ENCODE results near the gene CAST. TPM values are rescaled to one million over a fixed set of nuclear protein-coding genes. Genes with fewer than 3 reads are reported as not detected.

CAST gene
- total RNA-seq, 1 experiment from 2014 or later, result 52.3 TPM

GRCh38 chr5:96781031-96781971 lies 119.1 kb downstream of the CAST start:
- no peak overlapping the region for H3K4me2 ChIP-seq (ENCODE audit: insufficient read depth, insufficient read length, low read length)
- whole genome bisulfite sequencing (ENCODE audit: extremely low coverage, insufficient read length, low lambda C conversion rate), result no CpG with 5 or more reads among the region's 4 CpGs
- no peaks in the 10 kb centered on the region for H3K4me1 ChIP-seq (ENCODE audit: insufficient read depth, low read length)
- no peak overlapping the region for H4K8ac ChIP-seq (replicated peaks; ENCODE audit: insufficient read length, low read depth, low read length)
- no peak overlapping the region for H3T11ph ChIP-seq (ENCODE audit: low read length)
- no peak for TF ChIP-seq CTCF (conservative IDR thresholded peaks at IDR 0.05)
- H2AK5ac ChIP-seq (ENCODE audit: insufficient read length, low read length), result no peak overlapping the region
- DNase-seq, result no peak
- Mint-ChIP-seq H3K4me1 (no peaks in the 10 kb centered on the region), H3K27ac (no peak overlapping the region; a peak in 1 of 7 replicates), H3K4me3 (no peak overlapping the region), H3K9me3 (no peaks in the 10 kb centered on the region), H3K36me3 (ENCODE audit: insufficient read depth in 1 of 3, low read depth in 3 of 3) (peaks cover 0 to 11% (median 9%) of the 10 kb centered on the region in 3 experiments; a peak in 5 of 7 replicates), H3K27me3 (ENCODE audit: low read depth) (no peaks in the 10 kb centered on the region)
- no peaks in the 10 kb centered on the region for H3K27me3 ChIP-seq (ENCODE audit: insufficient read depth, low read length)
- no peaks in the 10 kb centered on the region for H3K9me3 ChIP-seq (ENCODE audit: control insufficient read depth, low read depth, low read length)
- H3K56ac ChIP-seq (ENCODE audit: insufficient read length, low read depth, low read length), result no peak overlapping the region
- H2BK20ac ChIP-seq (ENCODE audit: low read depth, low read length, poor library complexity, severe bottlenecking), result no peak overlapping the region
- no peaks in the 10 kb centered on the region for H3K79me1 ChIP-seq (ENCODE audit: insufficient read depth, low read depth, low read length, poor library complexity, severe bottlenecking)
- no peak overlapping the region for H2BK12ac ChIP-seq (ENCODE audit: insufficient read length, low read depth, low read length)
- no peak overlapping the region for H3K4ac ChIP-seq (ENCODE audit: low read depth, low read length)
- H2AFZ ChIP-seq (ENCODE audit: low read length), result no peak overlapping the region
- H2BK15ac ChIP-seq (ENCODE audit: low read depth, low read length), result no peak overlapping the region
- H3K14ac ChIP-seq (ENCODE audit: insufficient read depth, low read length), result no peak overlapping the region
- no peak overlapping the region for H4K91ac ChIP-seq (ENCODE audit: insufficient read length, low read depth, low read length)
- no peak overlapping the region for H3K9ac ChIP-seq (ENCODE audit: extremely low read depth, insufficient read length, low read length)
- H4K5ac ChIP-seq (ENCODE audit: insufficient read length, low read depth, low read length), result no peak overlapping the region
- H3K23ac ChIP-seq (ENCODE audit: insufficient read length, low read depth, low read length), result no peak overlapping the region
- no peak overlapping the region for H2BK5ac ChIP-seq (ENCODE audit: insufficient read length, low read length)
- no peaks in the 10 kb centered on the region for H3K79me2 ChIP-seq (ENCODE audit: insufficient read depth, low read length)
- no peaks in the 10 kb centered on the region for H4K20me1 ChIP-seq (ENCODE audit: control insufficient read depth, insufficient read depth, insufficient read length)
- no peaks in the 10 kb centered on the region for H3K23me2 ChIP-seq (ENCODE audit: insufficient read length, low read depth, low read length, poor library complexity, severe bottlenecking)
- H2BK120ac ChIP-seq (ENCODE audit: low read depth, low read length, poor library complexity, severe bottlenecking), result no peak overlapping the region
- no peak overlapping the region for H3K27ac ChIP-seq (ENCODE audit: insufficient read length, low read depth, low read length)
- no peak overlapping the region for H3K18ac ChIP-seq (ENCODE audit: insufficient read length, low read depth, low read length)

Data from H9 (cell line).